ENCODE results near the gene DCLK3. TPM values are rescaled to one million over a fixed set of nuclear protein-coding genes. Genes with fewer than 3 reads are reported as not detected.

The DCLK3 gene
- total RNA-seq, 4 donors from 2014 or later: 0.10 to 0.55 (median 0.47) TPM

- intact Hi-C loops (cut with DNase I; ENCODE audit: low total_unique reads) (no loop called here), in situ Hi-C loops (cut with MboI; ENCODE audit: low sequenced_read_pairs in 4 of 4) (no loop called here)
- Histone ChIP-seq H3K4me3 (no peak overlapping the region), H3K9me3 (no peaks in the 10 kb centered on the region), H3K4me1 (no peaks in the 10 kb centered on the region), H3K27ac (no peak overlapping the region), H3K27me3 (no peaks in the 10 kb centered on the region), H3K36me3 (no peaks in the 10 kb centered on the region)
- DNase-seq (no peak), ATAC-seq (no peak)
- TF ChIP-seq CTCF (IDR thresholded peaks at IDR 0.05 in 4 of 5, conservative IDR thresholded peaks at IDR 0.05 in 1 of 5) (no peak), POLR2A (IDR thresholded peaks at IDR 0.05) (no peak)
These were observed 31.3 kb upstream of the DCLK3 start for GRCh38 chr3:36795622-36796021.

GRCh38 chr3:36792342-36792741, 28.0 kb upstream of the DCLK3 start:
- ATAC-seq (no peak), DNase-seq (no peak)
- Histone ChIP-seq H3K4me1 (no peaks in the 10 kb centered on the region), H3K36me3 (no peaks in the 10 kb centered on the region), H3K27ac (no peak overlapping the region), H3K9me3 (no peaks in the 10 kb centered on the region), H3K27me3 (no peaks in the 10 kb centered on the region), H3K4me3 (no peak overlapping the region)
- TF ChIP-seq CTCF (IDR thresholded peaks at IDR 0.05 in 4 of 5, conservative IDR thresholded peaks at IDR 0.05 in 1 of 5) (no peak), POLR2A (IDR thresholded peaks at IDR 0.05) (no peak)
- in situ Hi-C loops (cut with MboI; ENCODE audit: low sequenced_read_pairs in 4 of 4): no loop called here
- intact Hi-C loops (cut with DNase I; ENCODE audit: low total_unique reads): no loop called here

GRCh38 chr3:36790765-36791164, 26.4 kb upstream of the DCLK3 start:
- Histone ChIP-seq H3K9me3 (no peaks in the 10 kb centered on the region), H3K4me3 (no peak overlapping the region), H3K36me3 (no peaks in the 10 kb centered on the region), H3K4me1 (no peaks in the 10 kb centered on the region), H3K27ac (no peak overlapping the region), H3K27me3 (no peaks in the 10 kb centered on the region)
- ATAC-seq (no peak), DNase-seq (no peak)
- TF ChIP-seq POLR2A (IDR thresholded peaks at IDR 0.05) (no peak), CTCF (IDR thresholded peaks at IDR 0.05 in 4 of 5, conservative IDR thresholded peaks at IDR 0.05 in 1 of 5) (no peak)
- intact Hi-C loops (cut with DNase I; ENCODE audit: low total_unique reads) (no loop called here), in situ Hi-C loops (cut with MboI; ENCODE audit: low sequenced_read_pairs in 4 of 4) (no loop called here)

- no peaks in the 10 kb centered on the region for H3K36me3 ChIP-seq
- peak; percentile 3 to 17 for DNase-seq
- ATAC-seq: peak in 1 of 2 donors; percentile 44
- H3K9me3 ChIP-seq: no peaks in the 10 kb centered on the region
- in situ Hi-C loops (cut with MboI; ENCODE audit: low sequenced_read_pairs in 4 of 4) (no loop called here), intact Hi-C loops (cut with DNase I; ENCODE audit: low total_unique reads) (no loop called here)
- H3K4me1 ChIP-seq: no peaks in the 10 kb centered on the region
- no peak overlapping the region for H3K27ac ChIP-seq
- TF ChIP-seq CTCF (IDR thresholded peaks at IDR 0.05 in 4 of 5, conservative IDR thresholded peaks at IDR 0.05 in 1 of 5) (no peak), POLR2A (IDR thresholded peaks at IDR 0.05) (no peak)
- no peak overlapping the region for H3K4me3 ChIP-seq
- H3K27me3 ChIP-seq: no peaks in the 10 kb centered on the region
These were observed 22.9 kb upstream of the DCLK3 start for GRCh38 chr3:36786921-36787890.
